IPS-20b (cell line): ENCODE data around the gene OPTC.
A peak's percentile ranks its signal among the peaks of the same experiment; 100 is the strongest.

Experiments used
- H3K27ac ChIP-seq: one replicate; pipeline ENCODE4 v1.5.1; 2013; ENCODE audit warnings: low read length
- H3K27me3 ChIP-seq: 2 replicates; pipeline ENCODE4 v1.6.1; 2013; ENCODE audit warnings: mild to moderate bottlenecking, low read length, inconsistent platforms; ENCODE audit not compliant: insufficient read depth
- H3K36me3 ChIP-seq: 2 replicates; pipeline ENCODE4 v1.6.1; 2013; ENCODE audit warnings: low read depth, mild to moderate bottlenecking, inconsistent platforms, low read length, moderate library complexity; ENCODE audit not compliant: insufficient read depth
- H3K4me1 ChIP-seq: 2 replicates; pipeline ENCODE4 v1.6.1; 2013; ENCODE audit warnings: mild to moderate bottlenecking, control low read depth, inconsistent platforms, low read length, moderate library complexity; ENCODE audit not compliant: insufficient read depth
- H3K4me3 ChIP-seq: 2 replicates; pipeline ENCODE4 v1.5.1; 2013; ENCODE audit warnings: mild to moderate bottlenecking, low read length, inconsistent platforms
- H3K9ac ChIP-seq: 2 replicates; pipeline ENCODE4 v1.6.1; 2013; ENCODE audit warnings: low read depth, mild to moderate bottlenecking, inconsistent platforms, low read length, moderate library complexity
- H3K9me3 ChIP-seq: 2 replicates; pipeline ENCODE4 v1.6.1; 2013; ENCODE audit warnings: mild to moderate bottlenecking, low read depth, low read length, inconsistent platforms; ENCODE audit not compliant: insufficient read depth

Gene OPTC

DNA sequence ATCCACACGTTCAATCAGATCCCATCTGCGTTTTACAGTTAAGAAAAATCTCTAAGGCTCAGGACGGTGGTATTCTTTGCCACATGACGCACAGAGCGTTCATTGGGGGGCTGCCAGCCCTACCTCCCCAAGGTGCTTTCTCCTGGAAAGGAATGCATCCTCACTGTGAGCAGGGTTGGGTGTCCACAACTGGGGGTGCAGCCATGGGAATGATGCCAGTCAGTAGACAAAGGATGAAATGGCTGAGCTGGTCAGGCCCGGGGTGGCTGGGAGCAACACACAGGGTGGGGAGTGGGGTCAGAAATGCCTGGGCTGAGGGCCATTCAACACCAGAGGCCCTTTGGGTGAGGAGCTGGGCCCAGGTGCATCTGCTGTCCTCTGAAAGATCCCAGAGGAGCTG lies 25.9 kb downstream of the OPTC start:
- no peaks in the 10 kb centered on the region for H3K9me3 ChIP-seq
- H3K4me1 ChIP-seq, result peaks cover 44% of the 10 kb centered on the region
- H3K36me3 ChIP-seq, result no peaks in the 10 kb centered on the region
- peaks cover 76% of the 10 kb centered on the region for H3K27me3 ChIP-seq
- H3K4me3 ChIP-seq, result peak overlapping the region; percentile 56; the same call in 1 of the 2 replicates
- no peak overlapping the region for H3K9ac ChIP-seq
- H3K27ac ChIP-seq, result no peak overlapping the region

DNA sequence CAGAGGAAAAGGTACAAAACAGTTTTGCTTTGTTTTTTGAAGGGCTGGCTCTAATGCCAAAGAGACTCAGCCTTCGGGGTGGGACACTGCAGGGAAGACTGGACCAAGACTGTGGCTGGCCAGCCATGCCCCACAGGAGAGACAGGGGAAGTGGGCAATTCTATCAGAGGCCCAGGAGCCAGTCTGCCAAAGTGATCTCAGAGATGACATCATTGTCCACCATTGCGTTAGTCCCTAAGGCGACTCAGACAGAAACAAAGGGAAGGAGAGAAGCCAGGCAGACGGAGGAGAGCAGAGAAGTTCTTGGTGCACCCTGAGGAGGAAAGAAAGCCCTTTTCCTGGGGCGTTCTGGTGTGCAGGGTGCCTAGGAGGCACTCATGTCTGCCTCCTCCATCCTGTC lies 26.4 kb downstream of the OPTC start:
- Histone ChIP-seq H3K27me3 (peaks cover 71% of the 10 kb centered on the region), H3K27ac (no peak overlapping the region), H3K9ac (no peak overlapping the region), H3K4me1 (peaks cover 46% of the 10 kb centered on the region), H3K9me3 (no peaks in the 10 kb centered on the region), H3K36me3 (no peaks in the 10 kb centered on the region), H3K4me3 (no peak overlapping the region)

DNA sequence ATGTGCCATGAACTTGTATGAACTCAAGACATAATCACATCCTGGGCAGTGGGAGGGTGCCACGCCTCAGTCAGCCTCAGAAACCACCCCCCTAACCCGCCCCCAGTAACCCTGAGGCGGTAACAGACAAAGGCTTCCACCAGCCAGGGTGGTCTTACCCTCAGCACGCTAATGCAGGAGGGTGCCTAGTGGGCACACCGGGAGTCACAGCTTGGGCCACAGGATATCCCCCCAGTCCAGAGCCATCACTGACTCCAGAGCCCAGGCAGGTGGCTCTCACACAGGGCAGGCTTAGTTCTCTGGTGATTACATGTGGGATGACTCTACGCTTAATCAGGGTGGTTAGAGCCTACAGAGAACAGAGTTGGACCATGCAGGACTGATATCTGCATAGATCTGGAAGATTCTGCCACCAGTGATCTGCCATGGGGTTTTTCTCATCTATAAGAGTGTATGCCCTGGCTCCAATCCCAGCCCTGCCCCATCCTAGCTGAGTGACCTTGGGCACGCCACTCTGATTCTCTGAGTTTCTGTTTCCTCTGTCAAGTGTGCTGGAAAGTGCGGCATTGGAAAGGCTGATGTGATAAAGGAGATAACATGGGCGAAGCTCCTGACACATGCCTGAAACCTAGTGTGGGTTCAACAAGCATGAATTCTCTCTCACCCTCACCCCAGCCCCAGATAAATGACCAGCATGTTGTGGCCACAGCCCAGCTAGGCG lies 27.3 kb downstream of the OPTC start:
- peaks cover 62% of the 10 kb centered on the region for H3K27me3 ChIP-seq
- H3K4me3 ChIP-seq, result no peak overlapping the region
- no peaks in the 10 kb centered on the region for H3K36me3 ChIP-seq
- no peak overlapping the region for H3K9ac ChIP-seq
- H3K27ac ChIP-seq, result no peak overlapping the region
- peaks cover 41% of the 10 kb centered on the region for H3K4me1 ChIP-seq
- no peaks in the 10 kb centered on the region for H3K9me3 ChIP-seq

DNA sequence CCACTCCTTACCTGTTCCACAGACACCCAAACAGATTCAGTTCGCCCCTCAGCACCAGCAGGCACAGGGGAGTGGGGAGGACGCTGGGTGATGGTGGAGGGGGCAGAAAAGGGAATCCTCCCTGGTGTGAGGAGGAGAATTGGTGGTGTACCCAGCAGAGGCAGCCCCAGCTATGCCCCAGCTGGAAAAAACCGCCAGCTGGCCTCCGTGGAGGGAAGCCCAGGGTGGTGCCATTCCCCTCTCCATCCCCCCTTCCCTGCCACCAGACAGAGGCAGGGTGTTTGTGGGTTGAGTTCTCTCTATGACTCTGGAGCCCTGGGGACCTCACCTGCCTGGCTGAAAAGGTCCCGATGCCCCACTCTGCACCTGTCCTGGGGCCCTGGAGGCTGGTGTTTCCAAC lies 27.9 kb downstream of the OPTC start:
- no peak overlapping the region for H3K4me3 ChIP-seq
- H3K9me3 ChIP-seq, result no peaks in the 10 kb centered on the region
- H3K27me3 ChIP-seq, result peaks cover 56% of the 10 kb centered on the region
- no peak overlapping the region for H3K27ac ChIP-seq
- no peak overlapping the region for H3K9ac ChIP-seq
- no peaks in the 10 kb centered on the region for H3K36me3 ChIP-seq
- H3K4me1 ChIP-seq, result peaks cover 41% of the 10 kb centered on the region

DNA sequence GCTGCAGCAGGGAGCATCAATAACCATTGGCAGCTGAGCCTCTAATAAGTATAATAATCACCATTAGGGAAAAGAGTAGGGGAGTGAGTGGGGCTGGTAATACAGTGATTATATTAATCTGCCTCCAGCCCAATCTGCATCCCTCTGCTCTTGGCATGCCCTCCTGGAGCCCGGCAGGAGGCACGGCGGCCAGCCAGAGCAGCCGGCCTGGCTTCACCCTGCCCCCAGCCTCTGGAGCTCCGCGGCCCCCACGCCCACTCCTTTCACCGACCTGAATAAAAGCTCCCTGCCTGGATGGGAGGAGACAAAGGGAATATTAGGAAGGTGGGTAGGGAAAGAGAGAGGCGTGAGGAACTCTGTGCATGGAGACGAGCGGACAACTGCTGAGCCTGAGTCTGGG lies 28.3 kb downstream of the OPTC start:
- Histone ChIP-seq H3K9me3 (no peaks in the 10 kb centered on the region), H3K27me3 (peaks cover 52% of the 10 kb centered on the region), H3K4me1 (peaks cover 40% of the 10 kb centered on the region), H3K36me3 (no peaks in the 10 kb centered on the region), H3K9ac (no peak overlapping the region), H3K27ac (no peak overlapping the region), H3K4me3 (no peak overlapping the region)

DNA sequence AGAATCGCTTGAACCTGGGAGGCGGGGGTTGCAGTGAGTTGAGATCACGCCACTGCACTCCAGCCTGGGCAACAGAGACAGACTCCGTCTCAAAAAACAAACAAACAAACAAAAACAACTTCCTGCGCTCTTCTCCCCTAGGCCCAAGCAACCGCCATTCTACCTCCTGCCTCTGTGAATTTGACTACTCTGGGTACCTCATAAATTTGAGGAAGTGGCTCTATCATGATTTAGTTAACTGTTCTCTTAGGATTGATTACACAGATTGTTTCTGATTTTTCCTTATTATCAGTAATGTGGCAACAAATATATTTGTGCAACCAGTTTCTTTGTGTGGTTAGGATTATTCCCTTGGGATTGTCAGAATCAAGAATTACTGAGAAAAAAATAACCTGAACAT lies 29.7 kb downstream of the OPTC start:
- Histone ChIP-seq H3K9me3 (no peaks in the 10 kb centered on the region), H3K4me1 (peaks cover 35% of the 10 kb centered on the region), H3K27ac (no peak overlapping the region), H3K27me3 (peaks cover 38% of the 10 kb centered on the region), H3K36me3 (no peaks in the 10 kb centered on the region), H3K9ac (no peak overlapping the region), H3K4me3 (no peak overlapping the region)

DNA sequence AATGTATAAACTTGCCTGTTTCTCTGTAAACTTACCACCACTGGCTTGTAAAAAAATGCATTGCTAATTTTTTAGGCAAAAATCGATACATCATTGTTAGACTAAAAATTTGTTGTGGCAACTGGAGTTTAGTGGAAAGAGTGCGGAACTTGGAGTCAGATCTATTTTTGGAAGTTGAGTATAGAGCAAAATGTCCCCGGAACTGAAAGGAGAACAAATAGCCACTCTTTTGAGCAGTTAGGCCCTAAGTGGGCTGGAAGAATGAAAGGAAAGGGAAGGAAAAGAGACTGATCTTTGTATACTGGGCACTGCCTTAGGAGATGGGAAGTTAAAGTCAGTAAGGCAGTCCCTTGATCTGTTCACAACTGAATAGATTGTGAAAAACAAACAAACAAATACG lies 30.2 kb downstream of the OPTC start:
- Histone ChIP-seq H3K4me3 (no peak overlapping the region), H3K27me3 (peaks cover 33% of the 10 kb centered on the region), H3K36me3 (no peaks in the 10 kb centered on the region), H3K4me1 (peaks cover 32% of the 10 kb centered on the region), H3K9me3 (no peaks in the 10 kb centered on the region), H3K27ac (no peak overlapping the region), H3K9ac (no peak overlapping the region)

DNA sequence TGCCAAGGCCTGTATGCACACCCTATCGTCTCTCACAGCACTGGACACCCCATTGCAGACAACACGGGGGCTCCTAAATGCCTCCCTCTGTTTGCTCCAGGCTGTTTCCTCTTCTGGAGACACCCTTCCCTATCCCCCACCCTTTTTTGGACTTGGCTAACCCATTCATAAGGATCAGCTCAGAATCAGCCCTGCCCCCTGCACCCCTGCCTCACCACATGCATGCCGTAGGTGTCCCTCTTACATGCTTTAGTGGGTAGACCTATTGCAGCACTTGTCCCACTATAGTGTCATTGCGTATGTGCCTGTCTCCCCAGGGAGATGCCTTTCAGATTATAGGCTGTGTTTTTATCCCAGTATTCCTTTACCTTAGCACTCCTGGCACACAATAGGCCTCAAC lies 30.9 kb downstream of the OPTC start:
- Histone ChIP-seq H3K4me1 (peaks cover 26% of the 10 kb centered on the region), H3K9ac (no peak overlapping the region), H3K27me3 (peaks cover 26% of the 10 kb centered on the region), H3K36me3 (no peaks in the 10 kb centered on the region), H3K27ac (no peak overlapping the region), H3K9me3 (no peaks in the 10 kb centered on the region), H3K4me3 (no peak overlapping the region)

DNA sequence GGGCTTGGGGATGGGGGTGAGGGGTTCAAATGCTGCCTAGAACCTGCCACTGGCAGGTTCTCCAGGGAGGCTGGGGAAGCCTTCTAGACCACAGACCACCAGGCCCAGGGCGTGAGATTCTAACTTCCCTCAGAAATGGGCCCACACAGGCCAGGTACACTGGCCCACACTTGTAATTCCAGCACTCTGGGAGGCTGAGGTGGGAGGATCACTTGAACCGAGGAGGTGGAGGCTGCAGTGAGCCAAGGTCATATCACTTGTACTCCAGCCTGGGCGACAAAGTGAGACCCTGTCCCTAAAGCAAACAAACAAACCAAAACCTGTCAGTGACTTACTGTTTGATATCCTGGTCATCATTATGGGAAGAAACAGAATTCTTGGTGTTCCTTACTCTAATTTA lies 31.7 kb downstream of the OPTC start:
- no peaks in the 10 kb centered on the region for H3K9me3 ChIP-seq
- H3K27me3 ChIP-seq, result peaks cover 18% of the 10 kb centered on the region
- peaks cover 19% of the 10 kb centered on the region; the same call in 1 of the 2 replicates for H3K4me1 ChIP-seq
- H3K9ac ChIP-seq, result no peak overlapping the region
- no peaks in the 10 kb centered on the region for H3K36me3 ChIP-seq
- H3K27ac ChIP-seq, result no peak overlapping the region
- H3K4me3 ChIP-seq, result no peak overlapping the region

- no peaks in the 10 kb centered on the region for H3K9me3 ChIP-seq
- H3K27me3 ChIP-seq, result peaks cover 13% of the 10 kb centered on the region
- H3K9ac ChIP-seq, result no peak overlapping the region
- H3K4me1 ChIP-seq, result peaks cover 19% of the 10 kb centered on the region; the same call in 1 of the 2 replicates
- H3K36me3 ChIP-seq, result no peaks in the 10 kb centered on the region
- no peak overlapping the region for H3K27ac ChIP-seq
- H3K4me3 ChIP-seq, result no peak overlapping the region
These were observed 32.2 kb downstream of the OPTC start for GRCh38 chr1:203526130-203526529.

DNA sequence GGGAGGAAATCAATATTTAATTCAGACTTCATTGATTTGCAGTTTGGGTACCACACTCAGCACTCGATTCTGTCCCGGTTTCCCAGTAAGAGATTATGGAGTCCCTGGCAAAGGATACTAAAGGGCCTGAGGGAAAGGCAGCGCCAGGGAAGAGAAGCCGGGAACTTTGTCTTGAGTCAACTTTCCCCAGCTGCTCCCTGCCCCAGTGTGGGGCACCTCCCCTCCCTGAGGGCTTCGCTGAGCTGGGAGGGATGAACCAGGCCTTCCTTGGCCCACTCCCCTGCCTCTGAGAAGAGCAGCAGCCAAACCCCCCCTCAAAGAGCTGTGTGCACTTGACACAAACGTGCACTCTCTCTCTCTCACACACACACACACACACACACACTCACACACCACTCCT lies 32.6 kb downstream of the OPTC start:
- H3K36me3 ChIP-seq, result no peaks in the 10 kb centered on the region
- peaks cover 17% of the 10 kb centered on the region; the same call in 1 of the 2 replicates for H3K4me1 ChIP-seq
- no peak overlapping the region for H3K27ac ChIP-seq
- H3K9ac ChIP-seq, result no peak overlapping the region
- H3K4me3 ChIP-seq, result no peak overlapping the region
- H3K9me3 ChIP-seq, result no peaks in the 10 kb centered on the region
- H3K27me3 ChIP-seq, result peaks cover 9% of the 10 kb centered on the region

DNA sequence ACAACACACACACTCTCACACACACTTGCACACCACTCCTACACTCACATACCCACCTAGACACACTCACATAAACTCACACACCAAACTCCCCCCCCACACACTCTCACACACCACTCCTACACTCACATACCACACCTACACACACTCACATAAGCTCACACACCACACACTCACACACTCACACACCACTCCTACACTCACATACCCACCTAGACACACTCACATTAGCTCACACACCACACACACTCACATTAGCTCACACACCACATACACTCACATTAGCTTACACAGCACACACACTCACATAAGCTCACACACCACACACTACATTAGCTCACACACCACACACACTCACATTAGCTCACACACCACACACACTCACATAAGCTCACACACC lies 33.1 kb downstream of the OPTC start:
- Histone ChIP-seq H3K4me3 (no peak overlapping the region), H3K36me3 (no peaks in the 10 kb centered on the region), H3K9ac (no peak overlapping the region), H3K9me3 (no peaks in the 10 kb centered on the region), H3K27ac (no peak overlapping the region), H3K27me3 (peaks cover 4% of the 10 kb centered on the region; the same call in 1 of the 2 replicates), H3K4me1 (peaks cover 12% of the 10 kb centered on the region; the same call in 1 of the 2 replicates)
